SK-N-SH treated with all-trans-retinoic acid at 6 μM for 48 hours (cell line): ENCODE results near the gene TTBK2.

Source experiments
- ATAC-seq: fragments of 200-7000 bp; cut with Tn5 transposase; 3 replicates; pipeline ENCODE4 v1.9.1; 2020; ENCODE audit warnings: mild to moderate bottlenecking, moderate library complexity
- ARNTL ChIP-seq: fragments of 450-650 bp; formaldehyde crosslinking; IDR thresholded peaks from 2 replicates; pipeline ENCODE4 v1.5.0; 2020; ENCODE audit warnings: low read depth, mild to moderate bottlenecking, moderate library complexity, borderline replicate concordance
- BACH2 ChIP-seq: fragments of 250-450 bp; sonication (Bioruptor Pico); IDR thresholded peaks from 2 replicates; pipeline ENCODE4 v1.9.0; 2021; ENCODE audit warnings: mild to moderate bottlenecking, borderline replicate concordance
- CSDC2 ChIP-seq: fragments of 250-450 bp; sonication (Bioruptor Pico); IDR thresholded peaks from 2 replicates; pipeline ENCODE4 v1.5.0; 2020; ENCODE audit warnings: mild to moderate bottlenecking, moderate library complexity
- ESRRG ChIP-seq: fragments of 250-450 bp; sonication (Bioruptor Pico); IDR thresholded peaks from 2 replicates; pipeline ENCODE4 v1.6.1; 2021; ENCODE audit warnings: mild to moderate bottlenecking
- GLIS3 ChIP-seq: fragments of 250-450 bp; sonication (Bioruptor Pico); IDR thresholded peaks from 2 replicates; pipeline ENCODE4 v1.5.0; 2020; ENCODE audit warnings: mild to moderate bottlenecking, moderate library complexity
- ISL1 ChIP-seq: fragments of 250-450 bp; sonication (Bioruptor Pico); IDR thresholded peaks from 2 replicates; pipeline ENCODE4 v2.1.2; 2022; ENCODE audit warnings: mild to moderate bottlenecking, moderate library complexity
- OSR1 ChIP-seq: fragments of 250-450 bp; sonication (Bioruptor Pico); IDR thresholded peaks from 2 replicates; pipeline ENCODE4 v1.8.0; 2022; ENCODE audit warnings: moderate library complexity, mild to moderate bottlenecking, inconsistent platforms
- PPARA ChIP-seq: fragments of 250-450 bp; sonication (Bioruptor Pico); IDR thresholded peaks from 2 replicates; pipeline ENCODE4 v1.5.0; 2020; ENCODE audit warnings: mild to moderate bottlenecking, borderline replicate concordance
- RARB ChIP-seq: fragments of 250-450 bp; sonication (Bioruptor Pico); IDR thresholded peaks from 2 replicates; pipeline ENCODE4 v1.8.0; 2021; ENCODE audit warnings: mild to moderate bottlenecking, moderate library complexity
- SNAI2 ChIP-seq: fragments of 250-450 bp; sonication (Bioruptor Pico); IDR thresholded peaks from 2 replicates; pipeline ENCODE4 v1.5.0; 2020; ENCODE audit warnings: mild to moderate bottlenecking, moderate library complexity
- TCF4 ChIP-seq: fragments of 250-450 bp; sonication (Bioruptor Pico); IDR thresholded peaks from 2 replicates; pipeline ENCODE4 v1.8.0; 2021; ENCODE audit warnings: mild to moderate bottlenecking, moderate library complexity, borderline replicate concordance
- TOX ChIP-seq: fragments of 250-450 bp; sonication (Bioruptor Pico); IDR thresholded peaks from 2 replicates; pipeline ENCODE4 v1.8.0; 2021; ENCODE audit warnings: mild to moderate bottlenecking, moderate library complexity, borderline replicate concordance
- ZC3H10 ChIP-seq: fragments of 250-450 bp; sonication (Bioruptor Pico); IDR thresholded peaks from 2 replicates; pipeline ENCODE4 v1.5.1; 2021; ENCODE audit warnings: mild to moderate bottlenecking, moderate library complexity
- ZFP3 ChIP-seq: fragments of 250-450 bp; sonication (Bioruptor Pico); IDR thresholded peaks from 2 replicates; pipeline ENCODE4 v1.5.0; 2020; ENCODE audit warnings: mild to moderate bottlenecking, moderate library complexity
- ZFP30 ChIP-seq: fragments of 450-650 bp; formaldehyde crosslinking; IDR thresholded peaks from 2 replicates; pipeline ENCODE4 v1.5.0; 2022; ENCODE audit warnings: mild to moderate bottlenecking, moderate library complexity
- ZNF565 ChIP-seq: fragments of 450-650 bp; formaldehyde crosslinking; conservative IDR thresholded peaks from 2 replicates; pipeline ENCODE4 v1.5.0; 2020; ENCODE audit warnings: low read depth, mild to moderate bottlenecking, moderate library complexity
- ZNF70 ChIP-seq: fragments of 450-650 bp; formaldehyde crosslinking; IDR thresholded peaks from 2 replicates; pipeline ENCODE4 v1.5.0; 2020; ENCODE audit warnings: mild to moderate bottlenecking, moderate library complexity
- ZNF8 ChIP-seq: fragments of 450-650 bp; formaldehyde crosslinking; IDR thresholded peaks from 2 replicates; pipeline ENCODE4 v1.5.0; 2020; ENCODE audit warnings: mild to moderate bottlenecking, moderate library complexity
- TF ChIP-seq, protein P1 (sequence below): fragments of 250-450 bp; sonication (Bioruptor Pico); IDR thresholded peaks from 2 replicates; pipeline ENCODE4 v1.8.0; 2020; ENCODE audit warnings: mild to moderate bottlenecking, moderate library complexity, borderline replicate concordance
- TF ChIP-seq, protein P2 (sequence below): fragments of 250-450 bp; sonication (Bioruptor Pico); IDR thresholded peaks from 2 replicates; pipeline ENCODE4 v1.5.0; 2020; ENCODE audit warnings: mild to moderate bottlenecking, moderate library complexity
- TF ChIP-seq, protein P3 (sequence below): fragments of 250-450 bp; sonication (Bioruptor Pico); IDR thresholded peaks from 2 replicates; pipeline ENCODE4 v1.5.1; 2020; ENCODE audit warnings: low read depth, mild to moderate bottlenecking, moderate library complexity
- TF ChIP-seq, protein P4 (sequence below): fragments of 250-450 bp; sonication (Bioruptor Pico); IDR thresholded peaks from 2 replicates; pipeline ENCODE4 v1.8.0; 2021; ENCODE audit warnings: low read depth, mild to moderate bottlenecking, moderate library complexity, borderline replicate concordance
- TF ChIP-seq, protein P5 (sequence below): fragments of 250-450 bp; sonication (Bioruptor Pico); IDR thresholded peaks from 2 replicates; pipeline ENCODE4 v1.5.1; 2021; ENCODE audit warnings: mild to moderate bottlenecking, moderate library complexity

The TTBK2 gene

DNA sequence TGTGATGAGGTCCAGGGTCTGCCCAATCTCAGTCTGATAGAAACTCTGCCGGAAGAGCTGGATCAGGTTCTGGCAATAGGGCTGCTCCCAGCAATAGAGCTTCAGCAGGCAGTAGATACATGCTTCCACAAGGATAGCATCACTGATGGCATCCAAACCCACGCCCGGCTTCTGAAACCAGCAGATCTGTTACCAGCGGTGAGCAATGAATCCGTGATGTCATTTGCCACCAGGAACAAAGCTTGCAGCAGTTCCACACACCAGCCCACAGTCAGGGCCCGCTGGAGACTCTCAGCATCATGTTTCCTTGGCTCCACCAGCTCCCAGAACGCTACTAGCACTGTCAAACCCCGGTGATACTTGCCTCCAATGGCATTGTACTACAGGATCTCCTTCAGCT is 19.3 kb upstream of the TTBK2 start:
- ATAC-seq = no peak
- TF ChIP-seq TCF4 (no peak), ARNTL (CRISPR knock-in tag) (no peak), ZFP30 (CRISPR knock-in tag) (no peak), ESRRG (CRISPR knock-in tag) (no peak), ZNF70 (CRISPR knock-in tag) (no peak), CSDC2 (no peak), BACH2 (CRISPR knock-in tag) (no peak), ZNF565 (no peak), GLIS3 (no peak), PPARA (CRISPR knock-in tag) (no peak), ZNF8 (no peak), OSR1 (CRISPR knock-in tag) (no peak), SNAI2 (no peak), ISL1 (no peak), TOX (CRISPR knock-in tag) (no peak), ZFP3 (CRISPR knock-in tag) (no peak)
- TF ChIP-seq, protein P1, sequence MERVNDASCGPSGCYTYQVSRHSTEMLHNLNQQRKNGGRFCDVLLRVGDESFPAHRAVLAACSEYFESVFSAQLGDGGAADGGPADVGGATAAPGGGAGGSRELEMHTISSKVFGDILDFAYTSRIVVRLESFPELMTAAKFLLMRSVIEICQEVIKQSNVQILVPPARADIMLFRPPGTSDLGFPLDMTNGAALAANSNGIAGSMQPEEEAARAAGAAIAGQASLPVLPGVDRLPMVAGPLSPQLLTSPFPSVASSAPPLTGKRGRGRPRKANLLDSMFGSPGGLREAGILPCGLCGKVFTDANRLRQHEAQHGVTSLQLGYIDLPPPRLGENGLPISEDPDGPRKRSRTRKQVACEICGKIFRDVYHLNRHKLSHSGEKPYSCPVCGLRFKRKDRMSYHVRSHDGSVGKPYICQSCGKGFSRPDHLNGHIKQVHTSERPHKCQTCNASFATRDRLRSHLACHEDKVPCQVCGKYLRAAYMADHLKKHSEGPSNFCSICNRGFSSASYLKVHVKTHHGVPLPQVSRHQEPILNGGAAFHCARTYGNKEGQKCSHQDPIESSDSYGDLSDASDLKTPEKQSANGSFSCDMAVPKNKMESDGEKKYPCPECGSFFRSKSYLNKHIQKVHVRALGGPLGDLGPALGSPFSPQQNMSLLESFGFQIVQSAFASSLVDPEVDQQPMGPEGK = no peak
- TF ChIP-seq, protein P2, sequence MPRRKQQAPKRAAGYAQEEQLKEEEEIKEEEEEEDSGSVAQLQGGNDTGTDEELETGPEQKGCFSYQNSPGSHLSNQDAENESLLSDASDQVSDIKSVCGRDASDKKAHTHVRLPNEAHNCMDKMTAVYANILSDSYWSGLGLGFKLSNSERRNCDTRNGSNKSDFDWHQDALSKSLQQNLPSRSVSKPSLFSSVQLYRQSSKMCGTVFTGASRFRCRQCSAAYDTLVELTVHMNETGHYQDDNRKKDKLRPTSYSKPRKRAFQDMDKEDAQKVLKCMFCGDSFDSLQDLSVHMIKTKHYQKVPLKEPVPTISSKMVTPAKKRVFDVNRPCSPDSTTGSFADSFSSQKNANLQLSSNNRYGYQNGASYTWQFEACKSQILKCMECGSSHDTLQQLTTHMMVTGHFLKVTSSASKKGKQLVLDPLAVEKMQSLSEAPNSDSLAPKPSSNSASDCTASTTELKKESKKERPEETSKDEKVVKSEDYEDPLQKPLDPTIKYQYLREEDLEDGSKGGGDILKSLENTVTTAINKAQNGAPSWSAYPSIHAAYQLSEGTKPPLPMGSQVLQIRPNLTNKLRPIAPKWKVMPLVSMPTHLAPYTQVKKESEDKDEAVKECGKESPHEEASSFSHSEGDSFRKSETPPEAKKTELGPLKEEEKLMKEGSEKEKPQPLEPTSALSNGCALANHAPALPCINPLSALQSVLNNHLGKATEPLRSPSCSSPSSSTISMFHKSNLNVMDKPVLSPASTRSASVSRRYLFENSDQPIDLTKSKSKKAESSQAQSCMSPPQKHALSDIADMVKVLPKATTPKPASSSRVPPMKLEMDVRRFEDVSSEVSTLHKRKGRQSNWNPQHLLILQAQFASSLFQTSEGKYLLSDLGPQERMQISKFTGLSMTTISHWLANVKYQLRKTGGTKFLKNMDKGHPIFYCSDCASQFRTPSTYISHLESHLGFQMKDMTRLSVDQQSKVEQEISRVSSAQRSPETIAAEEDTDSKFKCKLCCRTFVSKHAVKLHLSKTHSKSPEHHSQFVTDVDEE (CRISPR knock-in tag) = no peak
- TF ChIP-seq, protein P3, sequence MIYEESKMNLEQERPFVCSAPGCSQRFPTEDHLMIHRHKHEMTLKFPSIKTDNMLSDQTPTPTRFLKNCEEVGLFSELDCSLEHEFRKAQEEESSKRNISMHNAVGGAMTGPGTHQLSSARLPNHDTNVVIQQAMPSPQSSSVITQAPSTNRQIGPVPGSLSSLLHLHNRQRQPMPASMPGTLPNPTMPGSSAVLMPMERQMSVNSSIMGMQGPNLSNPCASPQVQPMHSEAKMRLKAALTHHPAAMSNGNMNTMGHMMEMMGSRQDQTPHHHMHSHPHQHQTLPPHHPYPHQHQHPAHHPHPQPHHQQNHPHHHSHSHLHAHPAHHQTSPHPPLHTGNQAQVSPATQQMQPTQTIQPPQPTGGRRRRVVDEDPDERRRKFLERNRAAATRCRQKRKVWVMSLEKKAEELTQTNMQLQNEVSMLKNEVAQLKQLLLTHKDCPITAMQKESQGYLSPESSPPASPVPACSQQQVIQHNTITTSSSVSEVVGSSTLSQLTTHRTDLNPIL (CRISPR knock-in tag) = no peak
- TF ChIP-seq, protein P4, sequence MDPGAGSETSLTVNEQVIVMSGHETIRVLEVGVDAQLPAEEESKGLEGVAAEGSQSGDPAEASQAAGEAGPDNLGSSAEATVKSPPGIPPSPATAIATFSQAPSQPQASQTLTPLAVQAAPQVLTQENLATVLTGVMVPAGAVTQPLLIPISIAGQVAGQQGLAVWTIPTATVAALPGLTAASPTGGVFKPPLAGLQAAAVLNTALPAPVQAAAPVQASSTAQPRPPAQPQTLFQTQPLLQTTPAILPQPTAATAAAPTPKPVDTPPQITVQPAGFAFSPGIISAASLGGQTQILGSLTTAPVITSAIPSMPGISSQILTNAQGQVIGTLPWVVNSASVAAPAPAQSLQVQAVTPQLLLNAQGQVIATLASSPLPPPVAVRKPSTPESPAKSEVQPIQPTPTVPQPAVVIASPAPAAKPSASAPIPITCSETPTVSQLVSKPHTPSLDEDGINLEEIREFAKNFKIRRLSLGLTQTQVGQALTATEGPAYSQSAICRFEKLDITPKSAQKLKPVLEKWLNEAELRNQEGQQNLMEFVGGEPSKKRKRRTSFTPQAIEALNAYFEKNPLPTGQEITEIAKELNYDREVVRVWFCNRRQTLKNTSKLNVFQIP (CRISPR knock-in tag) = no peak
- TF ChIP-seq, all 23 proteins: peak for 0

DNA sequence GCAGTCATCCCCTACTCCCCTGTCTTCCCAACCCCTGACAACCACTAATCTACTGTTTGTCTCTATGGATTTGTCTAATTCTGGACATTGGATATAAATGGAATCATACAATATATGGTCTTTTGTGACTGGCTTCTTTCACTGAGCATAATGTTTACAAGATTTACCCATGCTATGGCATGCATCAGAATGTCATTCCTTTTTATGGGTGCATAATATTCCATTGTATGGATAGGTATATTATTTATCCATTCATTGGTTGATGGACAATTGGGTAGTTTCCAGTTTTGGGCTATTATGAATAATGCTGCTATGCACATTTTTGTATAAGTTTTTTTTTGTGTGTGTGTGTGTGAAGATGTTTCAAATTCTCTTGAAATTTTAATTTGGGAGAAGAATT is 16.6 kb upstream of the TTBK2 start:
- ATAC-seq = no peak

More for the DNA sequence above, 16.6 kb upstream of the TTBK2 start:
- no peak for TF ChIP-seq GLIS3
- TF ChIP-seq TCF4 = no peak
- TF ChIP-seq SNAI2 = no peak
- no peak for TF ChIP-seq BACH2 (CRISPR knock-in tag)
- TF ChIP-seq, protein P3 (CRISPR knock-in tag) = no peak
- TF ChIP-seq PPARA (CRISPR knock-in tag) = no peak
- TF ChIP-seq ESRRG (CRISPR knock-in tag) = no peak
- TF ChIP-seq ZNF8 = no peak
- TF ChIP-seq ARNTL (CRISPR knock-in tag) = no peak
- TF ChIP-seq OSR1 (CRISPR knock-in tag) = no peak
- TF ChIP-seq ZFP3 (CRISPR knock-in tag) = no peak
- no peak for TF ChIP-seq RARB (CRISPR knock-in tag)
- TF ChIP-seq TOX (CRISPR knock-in tag) = no peak
- TF ChIP-seq CSDC2 = no peak
- TF ChIP-seq, protein P5, sequence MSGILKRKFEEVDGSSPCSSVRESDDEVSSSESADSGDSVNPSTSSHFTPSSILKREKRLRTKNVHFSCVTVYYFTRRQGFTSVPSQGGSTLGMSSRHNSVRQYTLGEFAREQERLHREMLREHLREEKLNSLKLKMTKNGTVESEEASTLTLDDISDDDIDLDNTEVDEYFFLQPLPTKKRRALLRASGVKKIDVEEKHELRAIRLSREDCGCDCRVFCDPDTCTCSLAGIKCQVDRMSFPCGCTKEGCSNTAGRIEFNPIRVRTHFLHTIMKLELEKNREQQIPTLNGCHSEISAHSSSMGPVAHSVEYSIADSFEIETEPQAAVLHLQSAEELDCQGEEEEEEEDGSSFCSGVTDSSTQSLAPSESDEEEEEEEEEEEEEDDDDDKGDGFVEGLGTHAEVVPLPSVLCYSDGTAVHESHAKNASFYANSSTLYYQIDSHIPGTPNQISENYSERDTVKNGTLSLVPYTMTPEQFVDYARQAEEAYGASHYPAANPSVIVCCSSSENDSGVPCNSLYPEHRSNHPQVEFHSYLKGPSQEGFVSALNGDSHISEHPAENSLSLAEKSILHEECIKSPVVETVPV (CRISPR knock-in tag) = no peak
- TF ChIP-seq, protein P2 (CRISPR knock-in tag) = no peak
- no peak for TF ChIP-seq ISL1
- no peak for TF ChIP-seq ZNF565
- TF ChIP-seq, protein P4 (CRISPR knock-in tag) = no peak
- no peak for TF ChIP-seq ZC3H10 (CRISPR knock-in tag)
- TF ChIP-seq, all 23 proteins: peak for 0
